ENCODE measurements around the gene LCE1A.

GRCh38 chr1:152796421-152796820, 30.9 kb upstream of the LCE1A start, which contains the start of gene LCE1D:
- no peak for TF ChIP-seq CTCF (IDR thresholded peaks at IDR 0.05)
- TF ChIP-seq SIN3A (IDR thresholded peaks at IDR 0.05; ENCODE audit: borderline replicate concordance, insufficient read depth, low read depth, low read length): no peak
